Cerebellar nuclear complex (tissue), 1 donor: ENCODE data around the gene TFF2.

Source experiments
- DNase-seq, 2 experiments: peaks; one replicate each; lab custom pipeline; 2025; lab: John Stamatoyannopoulos, UW

TFF2 gene

DNA sequence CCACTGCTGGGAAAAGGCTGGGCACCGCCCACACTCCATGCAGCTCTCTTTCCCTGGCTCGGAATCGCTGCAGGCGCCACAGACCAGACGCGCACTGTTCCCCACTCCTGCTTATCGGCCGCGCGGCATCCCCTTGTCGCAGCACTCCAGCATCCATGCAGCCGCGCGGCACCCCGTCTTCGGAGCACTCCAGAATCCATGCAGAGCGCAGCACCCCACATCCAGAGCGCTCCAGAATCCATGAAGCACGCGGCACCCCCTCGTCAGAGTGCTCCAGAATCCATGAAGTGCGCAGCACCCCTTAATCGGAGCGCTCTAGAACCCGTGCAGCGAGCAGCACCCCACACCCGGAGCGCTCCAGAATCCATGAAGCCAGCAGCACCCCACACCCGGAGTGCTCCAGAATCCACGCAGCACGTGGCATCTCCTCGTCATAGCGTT lies 45.1 kb downstream of the TFF2 start:
- DNase-seq, result no peak

- no peak for DNase-seq
Measured at GRCh38 chr21:42304556-42305454, 46.0 kb downstream of the TFF2 start.

DNA sequence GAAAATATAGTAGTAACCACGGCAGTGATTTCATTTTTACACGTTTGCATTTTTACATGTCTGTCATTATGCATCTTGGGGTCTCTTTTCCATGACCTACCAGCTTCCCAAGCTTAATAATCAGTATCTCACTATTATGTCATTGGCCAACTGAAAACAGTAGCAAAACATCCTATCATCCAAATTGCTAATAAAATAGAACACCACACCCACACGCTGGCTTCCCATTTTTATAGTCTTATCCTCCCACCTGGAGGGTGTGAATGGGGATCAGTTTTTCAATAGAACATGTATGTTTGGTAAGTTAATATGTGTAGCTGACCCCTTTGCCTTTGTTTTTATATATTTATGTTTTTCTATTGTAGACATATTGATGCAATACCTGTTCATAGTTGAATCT lies 47.4 kb downstream of the TFF2 start:
- DNase-seq, result no peak

DNA sequence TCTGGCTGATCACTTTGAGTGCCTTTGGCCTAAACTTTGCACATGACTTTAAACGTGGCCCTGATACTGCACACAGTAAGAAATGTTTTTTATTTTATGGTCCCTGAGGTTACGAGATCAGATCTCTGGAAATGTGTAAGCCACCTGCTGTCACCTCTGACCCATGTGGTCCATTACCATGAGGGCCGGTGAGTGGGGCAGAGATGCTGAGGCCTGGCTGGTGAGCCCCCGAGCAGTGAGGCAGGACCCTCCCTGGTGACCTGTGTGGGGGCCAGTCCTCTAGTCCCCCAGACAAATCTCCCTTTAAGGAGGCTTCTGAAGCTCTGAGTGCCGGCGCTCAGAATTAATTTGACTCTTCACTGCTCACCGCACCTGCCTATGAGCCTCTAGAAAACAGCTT lies 48.0 kb downstream of the TFF2 start:
- no peak for DNase-seq

DNA sequence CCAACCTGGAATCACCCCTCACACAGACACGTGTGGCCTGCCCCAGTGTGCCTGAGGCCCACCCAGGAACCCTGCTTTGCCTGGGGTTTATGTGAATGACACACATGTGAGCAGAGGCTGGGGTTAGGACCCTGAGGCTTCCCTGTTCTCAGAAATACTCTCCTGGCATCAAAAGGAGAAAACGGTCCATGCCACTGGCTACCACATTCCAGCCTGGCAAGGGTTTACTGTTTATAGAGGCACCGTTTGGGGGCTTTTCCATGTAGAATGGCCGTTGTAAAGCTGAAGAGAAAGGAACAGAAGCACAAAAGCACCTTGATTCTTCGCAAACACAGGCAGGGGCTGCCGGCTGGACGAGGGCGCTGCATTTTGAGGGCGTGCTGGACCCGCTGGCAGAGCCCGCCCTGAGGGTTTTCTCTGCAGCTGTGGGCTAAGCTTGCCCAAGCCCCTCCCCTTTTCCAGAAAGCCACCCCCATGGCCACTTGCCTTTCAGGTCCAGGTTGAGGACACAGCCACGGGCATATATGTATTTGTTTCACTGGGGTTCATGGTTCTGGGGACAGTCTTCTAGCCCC lies 48.6 kb downstream of the TFF2 start:
- DNase-seq, result no peak

GRCh38 chr21:42301371-42302075 lies 49.3 kb downstream of the TFF2 start:
- DNase-seq, result no peak

DNA sequence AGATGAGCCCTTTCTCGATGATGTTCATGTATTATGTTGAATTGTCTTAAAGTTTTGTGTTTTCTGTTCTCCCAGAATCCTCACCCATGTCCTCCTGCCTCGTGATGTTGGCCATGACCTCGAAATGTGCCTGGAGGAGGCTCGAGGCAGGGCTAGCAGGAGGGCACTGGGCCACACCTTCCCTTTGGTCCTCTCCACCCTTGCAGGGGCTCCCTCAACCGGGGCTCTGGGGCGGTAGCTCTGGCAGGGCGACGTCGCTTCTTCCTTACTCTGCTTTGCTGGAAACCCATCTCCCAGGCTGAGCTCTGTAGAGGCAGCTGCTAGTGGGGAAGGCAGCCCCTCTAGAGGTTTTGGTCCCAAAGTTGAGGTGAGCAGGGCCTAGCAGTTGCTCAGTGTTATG lies 49.8 kb downstream of the TFF2 start:
- DNase-seq, result no peak

DNA sequence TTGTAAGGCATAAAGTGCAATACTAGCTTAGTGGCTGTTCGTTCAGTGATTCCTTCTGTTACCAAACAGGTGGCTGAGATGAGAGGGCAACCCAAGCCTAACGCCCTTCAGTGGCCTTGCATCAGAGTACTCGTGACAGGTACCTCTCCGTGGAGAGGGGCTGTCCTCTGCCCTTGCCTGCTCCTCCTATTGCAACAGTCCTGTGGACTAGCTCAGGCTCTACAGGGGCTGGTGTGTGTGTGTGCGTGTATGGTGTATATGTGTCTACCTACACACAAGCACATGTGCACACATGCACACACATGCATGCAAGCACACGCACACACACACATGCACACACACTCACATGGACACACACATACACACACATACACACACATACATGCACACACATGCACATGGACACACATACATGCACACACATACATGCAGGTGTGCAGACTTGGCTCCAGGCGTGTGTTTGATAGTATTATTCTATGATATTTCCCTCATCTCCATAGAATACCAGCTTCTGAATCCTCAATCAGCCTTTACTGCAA lies 50.7 kb downstream of the TFF2 start:
- DNase-seq, result no peak

DNA sequence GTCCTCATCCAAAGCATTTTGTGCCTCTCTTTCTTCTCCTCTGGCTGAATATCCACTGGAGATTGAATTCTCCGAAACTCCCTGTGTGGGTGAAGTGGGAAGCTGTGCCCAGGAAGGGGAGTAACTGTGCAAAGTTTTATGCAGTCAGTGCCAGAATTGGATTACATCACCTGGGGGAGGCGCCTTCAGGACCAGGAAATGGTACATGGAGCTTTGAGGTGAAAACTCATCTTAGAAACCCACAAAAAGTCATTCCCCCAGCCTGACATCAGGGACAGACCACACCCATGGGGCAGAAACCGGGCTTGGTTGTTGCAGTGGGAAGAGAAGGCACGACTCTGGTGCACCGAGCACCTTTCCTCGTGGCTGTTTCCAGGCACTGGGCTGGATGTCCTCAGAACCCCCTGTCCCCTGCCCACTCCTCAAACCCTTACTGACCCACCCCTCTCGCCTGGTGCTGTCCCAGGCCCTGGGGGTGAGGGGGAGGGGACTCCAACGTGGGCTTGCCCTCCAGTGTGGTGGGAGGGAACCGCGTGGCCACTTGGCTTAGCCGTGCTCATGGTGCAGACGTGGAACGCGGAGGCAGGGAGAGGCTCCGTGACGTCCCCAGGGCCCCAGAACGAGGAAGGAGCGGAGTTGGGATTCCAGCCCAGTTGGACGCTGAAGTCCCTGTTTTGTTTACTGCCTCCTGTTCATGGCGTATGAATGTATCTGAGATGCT lies 51.3 kb downstream of the TFF2 start:
- DNase-seq, result no peak

GRCh38 chr21:42298657-42299056 lies 52.1 kb downstream of the TFF2 start:
- DNase-seq, result no peak

GRCh38 chr21:42298237-42298636 lies 52.6 kb downstream of the TFF2 start:
- no peak for DNase-seq

DNA sequence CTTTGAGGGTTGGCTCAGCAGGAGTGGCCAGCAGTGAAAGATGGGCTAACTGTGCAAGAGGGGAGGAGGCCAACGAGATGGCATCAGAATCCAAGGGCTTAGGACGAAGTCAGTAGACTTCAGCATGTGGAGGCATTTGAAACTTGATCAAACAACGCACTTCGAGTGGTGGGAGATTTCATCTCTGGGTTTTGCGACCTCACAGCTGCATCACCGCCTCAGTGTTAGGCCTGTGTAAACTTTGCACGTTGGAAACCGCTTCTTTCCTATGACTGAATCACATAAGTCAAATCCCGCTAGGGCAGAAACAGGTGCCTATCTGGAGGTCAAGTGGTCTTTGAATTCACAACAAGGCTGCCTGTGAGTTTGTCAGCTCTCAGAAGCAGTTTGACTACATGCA lies 53.4 kb downstream of the TFF2 start:
- DNase-seq, result no peak

GRCh38 chr21:42296501-42296900 lies 54.3 kb downstream of the TFF2 start:
- DNase-seq, result no peak
